Measurements from ENCODE around the gene ZNF324.

- no peak for TF ChIP-seq POLR2AphosphoS5 (IDR thresholded peaks at IDR 0.05)
- TF ChIP-seq, protein P1, sequence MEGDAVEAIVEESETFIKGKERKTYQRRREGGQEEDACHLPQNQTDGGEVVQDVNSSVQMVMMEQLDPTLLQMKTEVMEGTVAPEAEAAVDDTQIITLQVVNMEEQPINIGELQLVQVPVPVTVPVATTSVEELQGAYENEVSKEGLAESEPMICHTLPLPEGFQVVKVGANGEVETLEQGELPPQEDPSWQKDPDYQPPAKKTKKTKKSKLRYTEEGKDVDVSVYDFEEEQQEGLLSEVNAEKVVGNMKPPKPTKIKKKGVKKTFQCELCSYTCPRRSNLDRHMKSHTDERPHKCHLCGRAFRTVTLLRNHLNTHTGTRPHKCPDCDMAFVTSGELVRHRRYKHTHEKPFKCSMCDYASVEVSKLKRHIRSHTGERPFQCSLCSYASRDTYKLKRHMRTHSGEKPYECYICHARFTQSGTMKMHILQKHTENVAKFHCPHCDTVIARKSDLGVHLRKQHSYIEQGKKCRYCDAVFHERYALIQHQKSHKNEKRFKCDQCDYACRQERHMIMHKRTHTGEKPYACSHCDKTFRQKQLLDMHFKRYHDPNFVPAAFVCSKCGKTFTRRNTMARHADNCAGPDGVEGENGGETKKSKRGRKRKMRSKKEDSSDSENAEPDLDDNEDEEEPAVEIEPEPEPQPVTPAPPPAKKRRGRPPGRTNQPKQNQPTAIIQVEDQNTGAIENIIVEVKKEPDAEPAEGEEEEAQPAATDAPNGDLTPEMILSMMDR (IDR thresholded peaks at IDR 0.05), result no peak
- TF ChIP-seq POLR2A (IDR thresholded peaks at IDR 0.05), result no peak
- no peak for TF ChIP-seq EP300 (IDR thresholded peaks at IDR 0.05)
These were observed 13.0 kb downstream of the ZNF324 start for GRCh38 chr19:58479736-58480480.

Measured in gastroesophageal sphincter (tissue), 3 donors.